K562 (cell line): ENCODE data around the gene ALOX5. TPM values are rescaled to one million over a fixed set of nuclear protein-coding genes. Genes with fewer than 3 reads are reported as not detected.

ENCODE experiments used
- DDX20 ChIP-seq: fragments of 450-650 bp; IDR thresholded peaks from 2 replicates; pipeline ENCODE4 v1.6.1; 2016; ENCODE audit warnings: missing genetic modification characterization, low read depth, mild to moderate bottlenecking, missing compliant biosample characterization, moderate library complexity
- KLF16 ChIP-seq: IDR thresholded peaks from 2 replicates; pipeline ENCODE4 v1.6.1; 2016; ENCODE audit warnings: antibody characterized with exemption
- MTF1 ChIP-seq: fragments of 250-450 bp; sonication (Bioruptor Pico); IDR thresholded peaks from 2 replicates; pipeline ENCODE4 v1.9.0; 2021; ENCODE audit warnings: moderate library complexity, mild to moderate bottlenecking, inconsistent platforms, borderline replicate concordance
- NCOR1 ChIP-seq: fragments of 450-650 bp; IDR thresholded peaks from 2 replicates; pipeline ENCODE4 v1.6.1; 2016; ENCODE audit warnings: mild to moderate bottlenecking, moderate library complexity
- SRSF7 ChIP-seq: fragments of 200-400 bp; formaldehyde crosslinking; optimal IDR thresholded peaks from 2 replicates; pipeline ENCODE3; 2017; ENCODE audit warnings: mild to moderate bottlenecking, low read depth, low read length
- THRAP3 ChIP-seq: fragments of 450-650 bp; IDR thresholded peaks from 2 replicates; pipeline ENCODE4 v1.6.1; 2016; ENCODE audit warnings: mild to moderate bottlenecking, inconsistent platforms, borderline replicate concordance
- ZNF143 ChIP-seq: sonication (generic); formaldehyde crosslinking; IDR thresholded peaks from 2 replicates; pipeline ENCODE4 v1.9.0; 2022; ENCODE audit warnings: mild to moderate bottlenecking, missing genetic modification reagents
- polyA plus RNA-seq, 8 experiments: library from polyadenylated mRNA; depleted of rRNA in 4 of 8; stranded (reverse) in 5 of 8; unstranded in 3 of 8; fragments of >200 nt; fragmentation: Nextera tagmentation in 2 of 8; fragmentation: Illumina TruSeq in 1 of 8; extraction: Ambion mirVana in 2 of 8; extraction: Trizol in 1 of 8; gene quantifications; 2 replicates each; pipeline versions ENCODE4 v1.2.1 to v1.2.3, GENCODE V29; 2011 to 2014; ENCODE audit warnings: inconsistent platforms in 1 of 8, missing spikeins in 1 of 8
- total RNA-seq, 7 experiments: library from RNA; depleted of rRNA in 6 of 7; stranded (reverse); fragments of >200 nt in 6 of 7; fragmentation: Illumina TruSeq in 2 of 7; extraction: Trizol in 2 of 7; gene quantifications; 2 replicates each; pipeline versions ENCODE4 v1.2.1 to v1.2.3, GENCODE V29; 2011 to 2021; ENCODE audit warnings: low replicate concordance in 1 of 7
- TF ChIP-seq, protein P1 (sequence below): sonication (generic); formaldehyde crosslinking; IDR thresholded peaks from 2 replicates; pipeline ENCODE4 v1.8.1; 2022; ENCODE audit warnings: missing genetic modification reagents
- TF ChIP-seq, protein P2 (sequence below), 2 experiments: fragments of 450-650 bp in 1 of 2; IDR thresholded peaks; 2 replicates each; pipeline ENCODE4 v1.6.1; 2011 to 2017; ENCODE audit warnings: low read depth in 2 of 2, antibody characterized with exemption in 1 of 2, borderline replicate concordance in 1 of 2, low read length in 1 of 2, mild to moderate bottlenecking in 1 of 2, mixed read lengths in 1 of 2; ENCODE audit not compliant: control insufficient read depth in 1 of 2
- TF ChIP-seq, protein P3 (sequence below): fragments of 250-450 bp; sonication (Bioruptor Pico); IDR thresholded peaks from 2 replicates; pipeline ENCODE4 v1.4.0; 2020; ENCODE audit warnings: mild to moderate bottlenecking, moderate library complexity
- TF ChIP-seq, protein P4 (sequence below): sonication (generic); formaldehyde crosslinking; IDR thresholded peaks from 2 replicates; pipeline ENCODE4 v1.8.0; 2022; ENCODE audit warnings: missing genetic modification reagents, mild to moderate bottlenecking, moderate library complexity, borderline replicate concordance

ALOX5 gene
- total and polyA plus RNA-seq, 9 of the 15 experiments (the other 6 are each of a cell fraction or from before 2014, with no cell fraction given), result 0.10 to 2.4 (median 1.4) TPM

DNA sequence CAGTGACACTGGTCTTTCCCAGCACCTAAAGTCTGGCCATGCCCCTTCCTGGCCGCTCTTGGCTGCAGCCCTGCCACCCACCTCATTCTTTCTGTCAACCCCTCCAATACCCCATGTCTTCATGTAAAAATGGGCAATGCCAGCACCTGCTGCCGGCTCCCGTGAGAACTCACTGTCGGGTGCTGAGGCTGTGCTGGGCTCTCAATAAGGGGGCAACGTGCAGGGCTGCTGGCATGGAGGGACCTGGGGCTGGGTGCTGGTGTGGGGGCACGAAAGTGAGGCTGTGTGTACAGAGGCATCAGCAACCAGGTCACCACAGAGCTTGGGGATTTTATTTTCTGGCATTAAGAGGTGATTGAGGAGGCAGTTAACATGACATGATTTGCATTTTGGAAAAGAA is 65.3 kb downstream of the ALOX5 start (continued):
- TF ChIP-seq, protein P1, sequence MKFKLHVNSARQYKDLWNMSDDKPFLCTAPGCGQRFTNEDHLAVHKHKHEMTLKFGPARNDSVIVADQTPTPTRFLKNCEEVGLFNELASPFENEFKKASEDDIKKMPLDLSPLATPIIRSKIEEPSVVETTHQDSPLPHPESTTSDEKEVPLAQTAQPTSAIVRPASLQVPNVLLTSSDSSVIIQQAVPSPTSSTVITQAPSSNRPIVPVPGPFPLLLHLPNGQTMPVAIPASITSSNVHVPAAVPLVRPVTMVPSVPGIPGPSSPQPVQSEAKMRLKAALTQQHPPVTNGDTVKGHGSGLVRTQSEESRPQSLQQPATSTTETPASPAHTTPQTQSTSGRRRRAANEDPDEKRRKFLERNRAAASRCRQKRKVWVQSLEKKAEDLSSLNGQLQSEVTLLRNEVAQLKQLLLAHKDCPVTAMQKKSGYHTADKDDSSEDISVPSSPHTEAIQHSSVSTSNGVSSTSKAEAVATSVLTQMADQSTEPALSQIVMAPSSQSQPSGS, result no peak
- TF ChIP-seq NCOR1, result no peak
- TF ChIP-seq, protein P2, sequence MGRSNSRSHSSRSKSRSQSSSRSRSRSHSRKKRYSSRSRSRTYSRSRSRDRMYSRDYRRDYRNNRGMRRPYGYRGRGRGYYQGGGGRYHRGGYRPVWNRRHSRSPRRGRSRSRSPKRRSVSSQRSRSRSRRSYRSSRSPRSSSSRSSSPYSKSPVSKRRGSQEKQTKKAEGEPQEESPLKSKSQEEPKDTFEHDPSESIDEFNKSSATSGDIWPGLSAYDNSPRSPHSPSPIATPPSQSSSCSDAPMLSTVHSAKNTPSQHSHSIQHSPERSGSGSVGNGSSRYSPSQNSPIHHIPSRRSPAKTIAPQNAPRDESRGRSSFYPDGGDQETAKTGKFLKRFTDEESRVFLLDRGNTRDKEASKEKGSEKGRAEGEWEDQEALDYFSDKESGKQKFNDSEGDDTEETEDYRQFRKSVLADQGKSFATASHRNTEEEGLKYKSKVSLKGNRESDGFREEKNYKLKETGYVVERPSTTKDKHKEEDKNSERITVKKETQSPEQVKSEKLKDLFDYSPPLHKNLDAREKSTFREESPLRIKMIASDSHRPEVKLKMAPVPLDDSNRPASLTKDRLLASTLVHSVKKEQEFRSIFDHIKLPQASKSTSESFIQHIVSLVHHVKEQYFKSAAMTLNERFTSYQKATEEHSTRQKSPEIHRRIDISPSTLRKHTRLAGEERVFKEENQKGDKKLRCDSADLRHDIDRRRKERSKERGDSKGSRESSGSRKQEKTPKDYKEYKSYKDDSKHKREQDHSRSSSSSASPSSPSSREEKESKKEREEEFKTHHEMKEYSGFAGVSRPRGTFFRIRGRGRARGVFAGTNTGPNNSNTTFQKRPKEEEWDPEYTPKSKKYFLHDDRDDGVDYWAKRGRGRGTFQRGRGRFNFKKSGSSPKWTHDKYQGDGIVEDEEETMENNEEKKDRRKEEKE (IDR thresholded peaks at IDR 0.05; ENCODE audit: borderline replicate concordance in 1 of 2, control insufficient read depth in 1 of 2, low read depth in 2 of 2, low read length in 1 of 2), result no peak
- TF ChIP-seq SRSF7, result no peak
- TF ChIP-seq DDX20 (tag), result no peak
- TF ChIP-seq, protein P3, sequence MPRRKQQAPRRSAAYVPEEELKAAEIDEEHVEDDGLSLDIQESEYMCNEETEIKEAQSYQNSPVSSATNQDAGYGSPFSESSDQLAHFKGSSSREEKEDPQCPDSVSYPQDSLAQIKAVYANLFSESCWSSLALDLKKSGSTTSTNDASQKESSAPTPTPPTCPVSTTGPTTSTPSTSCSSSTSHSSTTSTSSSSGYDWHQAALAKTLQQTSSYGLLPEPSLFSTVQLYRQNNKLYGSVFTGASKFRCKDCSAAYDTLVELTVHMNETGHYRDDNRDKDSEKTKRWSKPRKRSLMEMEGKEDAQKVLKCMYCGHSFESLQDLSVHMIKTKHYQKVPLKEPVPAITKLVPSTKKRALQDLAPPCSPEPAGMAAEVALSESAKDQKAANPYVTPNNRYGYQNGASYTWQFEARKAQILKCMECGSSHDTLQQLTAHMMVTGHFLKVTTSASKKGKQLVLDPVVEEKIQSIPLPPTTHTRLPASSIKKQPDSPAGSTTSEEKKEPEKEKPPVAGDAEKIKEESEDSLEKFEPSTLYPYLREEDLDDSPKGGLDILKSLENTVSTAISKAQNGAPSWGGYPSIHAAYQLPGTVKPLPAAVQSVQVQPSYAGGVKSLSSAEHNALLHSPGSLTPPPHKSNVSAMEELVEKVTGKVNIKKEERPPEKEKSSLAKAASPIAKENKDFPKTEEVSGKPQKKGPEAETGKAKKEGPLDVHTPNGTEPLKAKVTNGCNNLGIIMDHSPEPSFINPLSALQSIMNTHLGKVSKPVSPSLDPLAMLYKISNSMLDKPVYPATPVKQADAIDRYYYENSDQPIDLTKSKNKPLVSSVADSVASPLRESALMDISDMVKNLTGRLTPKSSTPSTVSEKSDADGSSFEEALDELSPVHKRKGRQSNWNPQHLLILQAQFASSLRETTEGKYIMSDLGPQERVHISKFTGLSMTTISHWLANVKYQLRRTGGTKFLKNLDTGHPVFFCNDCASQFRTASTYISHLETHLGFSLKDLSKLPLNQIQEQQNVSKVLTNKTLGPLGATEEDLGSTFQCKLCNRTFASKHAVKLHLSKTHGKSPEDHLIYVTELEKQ (CRISPR knock-in tag), result no peak
- no peak for TF ChIP-seq THRAP3
- no peak for TF ChIP-seq MTF1 (CRISPR knock-in tag)
- TF ChIP-seq, protein P4, sequence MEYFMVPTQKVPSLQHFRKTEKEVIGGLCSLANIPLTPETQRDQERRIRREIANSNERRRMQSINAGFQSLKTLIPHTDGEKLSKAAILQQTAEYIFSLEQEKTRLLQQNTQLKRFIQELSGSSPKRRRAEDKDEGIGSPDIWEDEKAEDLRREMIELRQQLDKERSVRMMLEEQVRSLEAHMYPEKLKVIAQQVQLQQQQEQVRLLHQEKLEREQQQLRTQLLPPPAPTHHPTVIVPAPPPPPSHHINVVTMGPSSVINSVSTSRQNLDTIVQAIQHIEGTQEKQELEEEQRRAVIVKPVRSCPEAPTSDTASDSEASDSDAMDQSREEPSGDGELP (CRISPR knock-in tag), result no peak
- TF ChIP-seq KLF16, result no peak
- TF ChIP-seq ZNF143 (CRISPR knock-in tag), result no peak
- TF ChIP-seq, all 486 proteins: peak for 0
